ENCODE results near the gene GFER. TPM values are rescaled to one million over a fixed set of nuclear protein-coding genes. Genes with fewer than 3 reads are reported as not detected.
A peak's percentile ranks its signal among the peaks of the same experiment; 100 is the strongest.

Gene GFER
- polyA plus RNA-seq, 3 donors, result 26.1 to 35.9 (median 31.6) TPM

- no peak for DNase-seq
Observed at GRCh38 chr16:1984347-1985225, 593 bp downstream of the GFER start.

DNA sequence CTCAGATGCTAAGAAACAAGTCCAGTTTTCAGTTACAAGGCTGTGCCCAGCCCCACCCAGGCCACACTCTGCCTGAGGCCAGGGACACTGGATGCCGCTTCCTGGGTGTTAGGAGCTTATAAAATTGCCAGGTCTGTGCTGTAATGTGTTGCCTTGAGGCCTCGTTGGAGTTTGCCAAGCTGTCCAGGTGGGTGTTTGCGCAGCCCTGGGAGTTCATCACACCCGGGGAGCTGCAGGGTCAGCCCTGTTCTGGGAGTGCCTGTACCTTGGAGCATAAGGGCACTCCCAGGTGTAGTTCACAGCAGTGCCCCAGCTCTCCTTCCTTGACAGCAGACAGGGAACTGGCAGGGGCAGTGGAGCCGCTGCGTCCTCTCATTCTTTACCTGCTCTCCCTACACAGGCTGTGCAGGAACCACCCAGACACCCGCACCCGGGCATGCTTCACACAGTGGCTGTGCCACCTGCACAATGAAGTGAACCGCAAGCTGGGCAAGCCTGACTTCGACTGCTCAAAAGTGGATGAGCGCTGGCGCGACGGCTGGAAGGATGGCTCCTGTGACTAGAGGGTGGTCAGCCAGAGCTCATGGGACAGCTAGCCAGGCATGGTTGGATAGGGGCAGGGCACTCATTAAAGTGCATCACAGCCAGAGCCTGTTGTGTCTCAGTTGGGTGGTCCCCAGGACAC, 1.6 kb downstream of the GFER start:
- no peak for DNase-seq

DNA sequence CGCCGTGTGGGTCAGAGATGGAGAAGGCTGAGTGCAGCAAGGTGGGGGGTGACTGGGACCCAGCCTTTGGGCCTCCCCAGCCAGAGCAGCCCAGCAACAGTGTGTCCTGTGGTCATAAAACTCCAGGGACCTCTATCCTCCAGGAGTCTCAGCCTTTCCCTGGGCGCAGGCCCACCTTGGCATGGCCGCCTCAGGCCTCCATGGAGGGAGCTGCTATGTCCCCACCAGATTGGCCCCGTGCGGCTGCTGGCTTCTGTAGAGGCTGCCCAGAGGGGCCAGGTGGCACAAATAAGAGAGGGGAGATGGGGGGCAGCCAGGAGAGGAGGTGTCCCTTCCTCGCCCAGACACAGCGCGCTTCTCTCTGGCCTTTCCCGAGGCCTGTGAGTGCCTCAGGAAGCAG, 3.2 kb downstream of the GFER start:
- DNase-seq, result no peak

DNA sequence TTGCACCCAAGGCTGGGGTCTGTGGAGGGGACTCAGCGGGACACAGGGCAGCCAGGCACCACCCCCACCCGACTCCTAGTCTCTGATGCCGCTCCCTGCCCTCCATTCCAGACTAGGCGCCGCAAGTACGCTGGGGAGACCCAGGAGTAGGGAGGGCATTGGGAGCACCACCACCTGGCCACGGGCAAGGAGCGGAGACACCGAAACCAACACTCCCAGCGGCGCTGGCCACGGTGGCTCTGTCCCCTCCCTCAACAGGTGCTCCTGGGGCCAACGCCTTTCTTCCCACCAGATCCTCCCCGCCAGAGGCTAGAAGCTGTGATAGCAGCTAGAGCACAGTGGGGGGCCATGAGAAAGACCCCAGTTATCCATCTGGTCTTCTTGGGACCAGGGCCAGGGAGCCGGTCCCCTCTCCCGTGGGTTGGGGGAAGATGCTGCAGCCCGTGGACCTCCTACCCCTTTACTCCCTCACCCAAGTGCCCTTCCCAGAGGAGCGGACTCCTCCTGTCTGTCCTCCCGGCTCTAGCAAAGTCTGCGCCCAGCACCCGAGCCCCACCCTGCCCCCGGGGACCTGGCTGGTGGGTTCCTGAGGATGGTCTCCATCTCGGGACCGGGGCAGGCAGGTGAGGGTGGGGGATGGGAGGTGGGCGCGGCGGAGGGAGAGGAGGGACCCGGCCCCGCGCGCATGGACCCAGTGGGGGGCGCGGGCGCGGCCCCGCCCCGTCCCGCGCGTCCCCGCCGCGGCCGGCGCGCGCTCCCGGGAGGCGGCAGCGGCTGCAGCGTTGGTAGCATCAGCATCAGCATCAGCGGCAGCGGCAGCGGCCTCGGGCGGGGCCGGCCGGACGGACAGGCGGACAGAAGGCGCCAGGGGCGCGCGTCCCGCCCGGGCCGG, 5.5 kb downstream of the GFER start, which contains the start of gene SYNGR3:
SYNGR3 (plus strand) TSS at position 762 of the 892 bp plus-strand sequence. CDS start 133 bp downstream, outside the sequence.
- DNase-seq, result no peak

DNA sequence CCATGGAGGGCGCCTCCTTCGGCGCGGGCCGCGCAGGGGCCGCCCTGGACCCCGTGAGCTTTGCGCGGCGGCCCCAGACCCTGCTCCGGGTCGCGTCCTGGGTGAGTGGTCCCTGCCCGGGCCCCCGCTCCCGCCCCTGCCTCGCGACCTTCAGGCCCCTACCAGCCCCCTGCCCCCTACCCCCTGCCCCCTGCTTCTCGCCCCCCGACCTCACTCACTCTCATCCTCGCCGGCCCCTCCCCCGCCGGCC, 6.0 kb downstream of the GFER start:
- no peak for DNase-seq

GRCh38 chr16:1990351-1991134, 6.5 kb downstream of the GFER start:
- DNase-seq, result no peak

GRCh38 chr16:1991135-1991551, 7.2 kb downstream of the GFER start:
- DNase-seq, result no peak

- DNase-seq, result no peak
Observed at GRCh38 chr16:1991588-1991947, 7.6 kb downstream of the GFER start.

DNA sequence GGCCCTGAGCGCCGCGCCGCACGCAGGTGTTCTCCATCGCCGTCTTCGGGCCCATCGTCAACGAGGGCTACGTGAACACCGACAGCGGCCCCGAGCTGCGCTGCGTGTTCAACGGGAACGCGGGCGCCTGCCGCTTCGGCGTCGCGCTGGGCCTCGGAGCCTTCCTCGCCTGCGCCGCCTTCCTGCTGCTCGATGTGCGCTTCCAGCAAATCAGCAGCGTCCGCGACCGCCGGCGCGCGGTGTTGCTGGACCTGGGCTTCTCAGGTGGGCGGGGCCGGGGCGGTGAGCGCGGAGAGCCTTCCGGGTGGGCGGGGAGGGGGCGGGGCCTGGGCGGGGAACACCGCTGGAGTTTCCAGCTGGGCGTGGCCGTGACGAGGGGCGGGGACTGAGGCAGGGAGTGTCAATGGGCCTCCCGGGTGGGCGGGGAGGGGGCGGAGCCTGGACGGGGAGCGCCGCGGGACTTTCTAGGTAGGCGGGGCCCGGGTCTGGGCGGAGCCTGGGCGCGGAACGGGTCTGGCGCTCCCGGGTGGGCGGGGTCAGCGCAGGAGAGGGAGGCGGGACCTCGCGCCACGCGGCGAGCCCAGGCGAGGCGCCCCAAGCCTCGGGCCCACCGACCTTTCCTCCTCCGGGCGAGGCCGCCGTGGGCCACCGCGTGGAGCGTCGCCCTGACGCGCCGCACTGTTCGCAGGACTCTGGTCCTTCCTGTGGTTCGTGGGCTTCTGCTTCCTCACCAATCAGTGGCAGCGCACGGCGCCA, 8.1 kb downstream of the GFER start:
- DNase-seq, result peak; percentile 87

GRCh38 chr16:1992704-1993317, 8.8 kb downstream of the GFER start:
- DNase-seq, result no peak

DNA sequence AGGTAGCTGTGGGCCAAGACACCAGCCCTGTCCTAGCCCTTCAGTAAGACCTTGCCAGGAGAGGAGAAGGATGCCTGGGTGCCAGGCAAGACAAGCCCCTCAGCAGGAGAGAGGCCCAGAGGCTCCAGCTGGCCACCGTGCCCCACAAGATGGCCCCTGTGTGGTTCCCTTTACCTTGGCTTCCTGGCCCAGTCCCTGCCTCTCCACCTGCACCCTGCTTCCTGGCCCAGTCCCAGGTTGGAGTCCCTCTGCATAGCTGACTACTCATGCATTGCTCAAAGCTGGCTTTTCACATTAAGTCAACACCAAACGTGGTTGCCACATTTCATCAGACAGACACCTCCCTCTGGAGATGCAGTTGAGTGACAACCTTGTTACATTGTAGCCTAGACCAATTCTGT, 9.7 kb downstream of the GFER start:
- no peak for DNase-seq

DNA sequence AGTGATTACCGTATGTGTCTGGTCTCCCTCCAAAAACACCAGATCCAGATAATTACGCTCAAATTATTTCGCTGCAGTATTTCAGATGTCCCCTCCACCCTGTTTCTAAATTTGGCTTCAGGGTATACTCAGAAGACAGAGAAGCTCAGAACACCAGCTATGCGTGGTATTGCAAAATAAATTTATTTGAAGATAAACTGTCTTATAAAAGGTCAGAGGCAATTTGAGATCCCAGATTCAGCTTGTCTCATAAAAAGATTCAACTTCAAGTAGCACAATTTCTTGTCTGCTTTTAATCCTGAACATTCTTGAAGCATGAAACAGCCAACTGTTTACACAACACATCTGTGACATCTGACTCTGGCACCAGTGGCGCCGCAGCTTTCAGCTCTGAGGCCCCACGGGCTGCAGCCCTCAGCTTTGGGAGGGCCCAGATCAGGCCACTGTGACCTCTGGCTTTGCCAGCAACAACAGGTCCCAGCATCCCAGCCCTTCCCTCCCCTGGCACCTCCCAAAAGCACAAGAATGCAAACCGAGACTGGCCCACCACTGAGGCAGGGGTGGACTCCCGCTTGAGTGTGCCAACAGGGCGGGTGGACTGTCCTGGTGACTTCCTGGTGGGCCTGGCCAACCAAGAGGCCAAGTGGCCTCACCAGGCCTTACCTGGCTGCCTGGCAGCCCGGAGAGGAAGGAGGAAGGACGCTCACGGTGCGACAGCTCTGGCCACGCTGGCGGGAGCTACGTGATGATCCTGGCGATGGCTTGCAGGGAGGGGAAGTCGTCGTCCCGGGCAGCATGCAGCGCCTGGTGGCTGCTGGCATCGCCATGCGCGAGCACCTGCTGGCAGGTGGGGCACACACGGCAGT, 13.7 kb downstream of the GFER start:
- no peak for DNase-seq

DNA sequence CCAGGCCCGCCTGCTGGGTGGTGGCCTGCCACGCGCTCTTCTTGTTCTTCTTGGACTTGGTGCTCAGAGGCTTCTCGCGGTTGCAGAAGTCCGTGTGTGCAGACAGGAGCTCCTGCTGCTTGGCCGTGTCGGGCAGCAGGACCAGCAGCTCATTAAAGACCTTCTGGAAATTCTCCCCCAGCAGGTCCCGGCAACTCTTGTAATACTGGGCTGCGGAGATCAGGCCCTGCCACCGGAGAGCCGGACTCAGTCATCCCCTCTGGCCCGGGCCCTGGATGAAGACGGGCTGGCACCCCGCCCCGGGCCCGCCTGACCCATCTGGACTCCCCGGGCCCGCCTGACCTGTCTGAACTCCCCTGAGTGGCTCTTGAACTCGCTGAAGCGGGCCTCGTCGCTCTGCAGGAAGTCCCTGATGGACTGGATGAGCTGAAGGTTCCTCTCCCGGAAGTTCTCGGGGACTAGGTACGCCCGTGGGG, 14.4 kb downstream of the GFER start:
- DNase-seq, result no peak

DNA sequence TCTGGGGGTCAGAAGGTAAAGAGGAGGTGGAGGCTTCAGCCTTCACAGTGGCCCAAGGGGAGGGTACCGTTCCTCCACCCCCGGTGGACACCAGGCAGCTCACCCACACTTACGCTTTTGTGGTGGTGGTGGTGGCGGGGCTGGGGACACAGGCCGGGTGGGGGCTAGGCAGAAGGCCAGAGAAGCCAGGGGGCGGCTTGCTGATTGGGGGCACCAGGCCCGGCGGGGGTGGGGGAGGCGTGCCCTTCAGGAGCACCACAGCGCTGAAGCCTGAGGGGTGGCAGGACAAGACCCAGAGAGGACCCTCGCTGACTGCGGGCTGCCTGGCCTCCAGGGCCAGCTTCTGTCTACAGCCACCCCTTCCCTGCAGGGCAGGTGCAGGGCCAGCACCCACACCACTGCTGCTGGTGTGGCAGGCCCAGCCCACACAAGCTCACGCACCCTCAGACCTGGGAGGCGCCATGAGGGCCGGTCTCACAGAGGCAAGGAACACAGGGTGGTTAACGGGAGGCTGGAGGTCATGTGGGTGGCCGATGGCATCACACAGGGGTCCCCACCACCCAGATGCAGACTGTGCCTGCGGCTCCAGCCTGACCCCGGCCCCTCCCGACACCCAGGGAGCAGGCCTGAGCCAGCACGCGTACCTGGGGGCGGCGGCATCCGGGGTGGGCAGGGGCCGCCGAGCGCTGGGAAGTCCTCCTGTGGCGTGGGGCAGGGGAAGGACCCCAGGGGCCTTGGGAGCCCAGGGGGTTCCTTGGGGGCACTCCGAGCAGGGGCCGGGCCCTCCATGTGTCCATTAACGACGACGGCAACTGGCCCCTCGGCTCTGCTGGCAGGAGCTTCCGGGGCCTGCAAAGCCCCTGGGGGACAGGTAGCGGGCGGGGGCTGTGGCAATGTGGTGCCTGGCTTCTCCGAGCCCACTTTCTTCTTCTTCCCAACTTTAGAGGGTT, 15.1 kb downstream of the GFER start:
- DNase-seq, result no peak

DNA sequence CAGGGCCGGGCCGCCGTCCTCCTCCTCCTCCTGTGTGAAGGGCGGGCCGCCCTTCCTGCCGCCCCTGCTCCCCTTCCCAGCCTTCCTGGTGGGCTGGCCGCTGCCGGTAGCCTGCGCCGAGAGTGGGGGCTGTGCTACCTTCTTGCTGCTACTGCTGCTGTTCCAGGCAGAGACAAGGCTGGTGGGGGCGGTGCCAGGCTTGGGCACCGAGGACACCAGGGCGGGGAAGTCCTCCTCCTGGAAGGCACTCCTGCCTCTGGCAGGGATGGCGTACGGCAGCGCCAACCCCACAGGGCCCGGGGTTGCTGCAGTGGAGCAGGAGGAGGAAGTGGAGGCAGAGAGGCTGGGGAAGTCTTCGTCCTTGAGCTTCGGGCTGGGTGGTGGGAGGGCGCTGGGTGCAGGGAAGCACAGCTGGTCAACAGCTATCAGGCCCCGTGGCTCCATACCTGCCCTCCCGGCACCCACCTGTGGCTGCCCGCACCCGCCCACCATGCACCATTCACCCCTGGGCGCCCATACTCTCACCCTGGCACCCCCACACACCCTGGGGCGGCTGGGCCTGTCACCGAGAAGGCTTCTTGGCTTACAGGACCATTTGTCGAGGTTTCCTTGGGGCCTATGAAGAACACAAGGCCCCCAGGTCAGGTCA, 16.0 kb downstream of the GFER start:
- DNase-seq, result no peak

DNA sequence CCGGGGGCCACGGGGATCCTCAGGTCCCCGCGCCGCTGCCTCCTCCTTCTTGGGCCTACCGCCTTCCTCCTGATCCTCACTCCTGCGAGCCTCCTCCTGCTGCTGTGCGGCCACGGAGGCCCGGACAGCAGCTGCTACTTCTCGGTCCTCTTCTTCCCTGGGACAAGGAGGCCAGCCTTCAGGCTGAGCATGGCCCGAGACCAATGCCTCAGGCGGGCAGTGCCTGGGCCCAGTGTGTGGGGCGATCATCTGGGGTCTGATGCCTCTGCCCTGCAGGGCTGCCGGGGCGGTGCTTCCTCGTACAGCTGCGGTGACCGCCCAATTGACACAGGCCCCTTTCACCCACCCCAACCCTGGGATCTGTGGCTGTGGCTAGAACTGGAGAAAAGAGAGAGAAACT, 17.0 kb downstream of the GFER start:
- no peak for DNase-seq

Measured in renal pelvis (tissue), 4 donors.